Liver (tissue), 3 donors: ENCODE results near the gene SMYD3.

ENCODE experiments used
- GABPA ChIP-seq, 2 donors: IDR thresholded peaks in 1 of 2; conservative IDR thresholded peaks in 1 of 2; 2 replicates each; pipeline ENCODE4 v1.6.1; 2016; ENCODE audit warnings: antibody characterized with exemption in 2 of 2, mild to moderate bottlenecking in 1 of 2, moderate library complexity in 1 of 2
- RAD21 ChIP-seq, 2 donors: IDR thresholded peaks; 2 replicates each; pipeline ENCODE4 v1.6.1; 2016; ENCODE audit warnings: antibody characterized with exemption in 2 of 2, mild to moderate bottlenecking in 2 of 2
- REST ChIP-seq: IDR thresholded peaks from 2 replicates; pipeline ENCODE4 v1.6.1; 2016; ENCODE audit warnings: antibody characterized with exemption, mild to moderate bottlenecking
- TF ChIP-seq, protein P1 (sequence below): fragments of 150-350 bp; IDR thresholded peaks from 2 replicates; pipeline ENCODE4 v1.5.1; 2017; ENCODE audit warnings: improper control_type of control experiment, low read depth, low read length; ENCODE audit not compliant: missing input control
- TF ChIP-seq, protein P2 (sequence below): IDR thresholded peaks from 2 replicates; pipeline ENCODE4 v1.6.1; 2016; ENCODE audit warnings: antibody characterized with exemption
- donor health status: healthy.
- donor health status: healthy.

DNA sequence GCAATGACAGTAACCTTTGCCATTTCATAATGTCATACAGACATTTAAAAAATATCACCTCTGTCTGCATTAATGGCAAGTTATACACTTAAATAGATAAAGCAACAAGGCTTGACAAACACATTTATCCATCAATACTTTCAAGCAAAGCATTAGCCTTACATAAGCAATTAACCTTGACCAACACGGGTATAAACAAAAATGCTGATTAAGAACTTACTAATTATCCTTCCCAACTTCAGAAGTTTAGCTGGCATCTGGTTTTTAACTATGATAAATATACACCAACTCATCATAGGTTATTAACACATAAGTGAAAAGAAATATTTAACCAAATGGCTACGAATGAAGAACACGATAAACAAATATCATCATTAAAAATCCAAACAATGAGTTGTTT, 188.5 kb downstream of the SMYD3 start:
- TF ChIP-seq, protein P1, sequence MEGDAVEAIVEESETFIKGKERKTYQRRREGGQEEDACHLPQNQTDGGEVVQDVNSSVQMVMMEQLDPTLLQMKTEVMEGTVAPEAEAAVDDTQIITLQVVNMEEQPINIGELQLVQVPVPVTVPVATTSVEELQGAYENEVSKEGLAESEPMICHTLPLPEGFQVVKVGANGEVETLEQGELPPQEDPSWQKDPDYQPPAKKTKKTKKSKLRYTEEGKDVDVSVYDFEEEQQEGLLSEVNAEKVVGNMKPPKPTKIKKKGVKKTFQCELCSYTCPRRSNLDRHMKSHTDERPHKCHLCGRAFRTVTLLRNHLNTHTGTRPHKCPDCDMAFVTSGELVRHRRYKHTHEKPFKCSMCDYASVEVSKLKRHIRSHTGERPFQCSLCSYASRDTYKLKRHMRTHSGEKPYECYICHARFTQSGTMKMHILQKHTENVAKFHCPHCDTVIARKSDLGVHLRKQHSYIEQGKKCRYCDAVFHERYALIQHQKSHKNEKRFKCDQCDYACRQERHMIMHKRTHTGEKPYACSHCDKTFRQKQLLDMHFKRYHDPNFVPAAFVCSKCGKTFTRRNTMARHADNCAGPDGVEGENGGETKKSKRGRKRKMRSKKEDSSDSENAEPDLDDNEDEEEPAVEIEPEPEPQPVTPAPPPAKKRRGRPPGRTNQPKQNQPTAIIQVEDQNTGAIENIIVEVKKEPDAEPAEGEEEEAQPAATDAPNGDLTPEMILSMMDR = no peak
- no peak for TF ChIP-seq REST
- no peak for TF ChIP-seq RAD21 (IDR thresholded peaks at IDR 0.05)
- TF ChIP-seq GABPA (IDR thresholded peaks at IDR 0.05 in 1 of 2, conservative IDR thresholded peaks at IDR 0.05 in 1 of 2) = no peak
- TF ChIP-seq, protein P2, sequence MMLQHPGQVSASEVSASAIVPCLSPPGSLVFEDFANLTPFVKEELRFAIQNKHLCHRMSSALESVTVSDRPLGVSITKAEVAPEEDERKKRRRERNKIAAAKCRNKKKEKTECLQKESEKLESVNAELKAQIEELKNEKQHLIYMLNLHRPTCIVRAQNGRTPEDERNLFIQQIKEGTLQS = no peak
